Central memory CD8-positive, alpha-beta T cell (primary cell): Measurements from ENCODE around the gene SERPINI2.
"Not testable (repeated sequence)": the region's sequence is repeated elsewhere in the genome, so short reads cannot be mapped to it uniquely, and the experiment has no call there.

Experiments
- ATAC-seq: fragments of 150-1000 bp; cut with Tn5 transposase; replicated peaks from 2 replicates; pipeline ENCODE4 v1.10.0; 2022; ENCODE audit warnings: mild to moderate bottlenecking, moderate FRiP score, moderate number of reproducible peaks; ENCODE audit not compliant: poor library complexity, severe bottlenecking; ENCODE audit errors: extremely low read depth
- DNase-seq, 2 donors: peaks; one replicate each; pipeline ENCODE4 v3.0.0; 2021; ENCODE audit warnings: low spot score in 2 of 2
- H3K27ac Mint-ChIP-seq: one replicate; pipeline ENCODE4 v1.8.0; 2022; ENCODE audit warnings: low read depth, mild to moderate bottlenecking, moderate library complexity, mixed read lengths
- H3K27me3 Mint-ChIP-seq: one replicate; pipeline ENCODE4 v1.8.0; 2022; ENCODE audit warnings: mixed read lengths
- H3K36me3 Mint-ChIP-seq: one replicate; pipeline ENCODE4 v1.8.0; 2022; ENCODE audit warnings: mild to moderate bottlenecking, moderate library complexity, mixed read lengths; ENCODE audit not compliant: insufficient read depth
- H3K4me1 Mint-ChIP-seq: one replicate; pipeline ENCODE4 v1.8.0; 2022; ENCODE audit warnings: mixed read lengths
- H3K4me3 Mint-ChIP-seq: one replicate; pipeline ENCODE4 v1.8.0; 2022; ENCODE audit warnings: mild to moderate bottlenecking, moderate library complexity, mixed read lengths
- H3K9me3 Mint-ChIP-seq: one replicate; pipeline ENCODE4 v1.8.0; 2022; ENCODE audit warnings: mixed read lengths

SERPINI2 gene

DNA sequence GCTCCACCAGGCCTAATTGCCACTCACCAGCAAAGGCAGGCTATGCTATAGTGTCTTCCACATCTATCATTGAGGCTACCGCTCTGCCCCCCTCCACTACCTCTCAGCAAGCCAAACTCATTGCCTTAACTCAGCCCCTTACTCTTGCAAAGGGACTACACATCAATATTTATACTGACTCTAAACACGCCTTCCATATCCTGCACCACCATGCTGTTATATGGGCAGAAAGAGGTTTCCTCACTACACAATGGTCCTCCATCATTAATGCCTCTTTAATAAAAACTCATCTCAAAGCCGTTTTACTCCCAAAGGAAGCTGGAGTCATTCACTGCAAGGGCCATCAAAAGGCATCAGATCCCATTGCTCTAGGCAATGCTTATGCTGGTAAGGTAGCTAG, 46.9 kb downstream of the SERPINI2 start:
- H3K4me3 Mint-ChIP-seq, H3K36me3 Mint-ChIP-seq, H3K4me1 Mint-ChIP-seq, DNase-seq, H3K27ac Mint-ChIP-seq, ATAC-seq, H3K27me3 Mint-ChIP-seq: not testable (repeated sequence)
- peaks cover 14% of the 10 kb centered on the region for H3K9me3 Mint-ChIP-seq

DNA sequence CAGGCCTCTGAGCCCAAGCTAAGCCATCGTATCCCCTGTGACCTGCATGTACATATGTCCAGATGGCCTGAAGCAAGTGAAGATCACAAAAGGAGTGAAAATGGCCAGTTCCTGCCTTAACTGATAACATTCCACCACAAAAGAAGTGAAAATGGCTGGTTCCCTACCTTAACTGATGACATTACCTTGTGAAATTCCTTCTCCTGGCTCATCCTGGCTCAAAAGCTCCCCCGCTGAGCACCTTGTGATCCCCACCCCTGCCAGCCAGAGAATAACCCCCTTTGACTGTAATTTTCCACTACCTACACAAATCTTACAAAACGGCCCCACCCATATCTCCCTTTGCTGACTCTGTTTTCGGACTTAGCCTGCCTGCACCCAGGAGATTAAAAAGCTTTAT, 51.4 kb downstream of the SERPINI2 start:
- H3K4me1 Mint-ChIP-seq: not testable (repeated sequence)

DNA sequence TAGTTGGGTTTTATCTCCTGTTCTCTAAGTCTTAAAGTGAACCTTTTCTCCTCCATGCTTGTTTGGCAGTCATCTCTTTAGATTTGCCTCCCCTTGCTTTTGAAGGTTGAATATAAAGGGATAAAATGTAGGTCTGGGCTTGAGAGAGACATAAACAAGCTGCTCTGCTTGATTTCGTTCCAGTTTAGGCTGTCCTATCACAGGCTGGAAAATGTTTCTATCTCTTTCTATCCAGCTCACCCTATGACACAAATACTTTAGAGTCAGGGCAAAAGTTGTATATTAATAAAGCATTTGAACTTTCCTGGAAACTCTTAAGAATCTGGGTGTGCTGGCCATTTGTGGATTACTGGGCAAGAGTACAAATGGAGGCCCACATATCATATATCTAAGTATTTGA, 64.2 kb downstream of the SERPINI2 start:
- H3K4me1 Mint-ChIP-seq: no peaks in the 10 kb centered on the region
- H3K27ac Mint-ChIP-seq: no peak overlapping the region
- no peak overlapping the region for H3K4me3 Mint-ChIP-seq
- no peak for ATAC-seq
- H3K36me3 Mint-ChIP-seq: no peaks in the 10 kb centered on the region
- no peaks in the 10 kb centered on the region for H3K27me3 Mint-ChIP-seq
- H3K9me3 Mint-ChIP-seq: no peaks in the 10 kb centered on the region
- DNase-seq: no peak

More for the DNA sequence above, 51.4 kb downstream of the SERPINI2 start:
- DNase-seq, H3K4me3 Mint-ChIP-seq, ATAC-seq, H3K36me3 Mint-ChIP-seq, H3K27me3 Mint-ChIP-seq, H3K27ac Mint-ChIP-seq: not testable (repeated sequence)
- peaks cover 14% of the 10 kb centered on the region for H3K9me3 Mint-ChIP-seq

DNA sequence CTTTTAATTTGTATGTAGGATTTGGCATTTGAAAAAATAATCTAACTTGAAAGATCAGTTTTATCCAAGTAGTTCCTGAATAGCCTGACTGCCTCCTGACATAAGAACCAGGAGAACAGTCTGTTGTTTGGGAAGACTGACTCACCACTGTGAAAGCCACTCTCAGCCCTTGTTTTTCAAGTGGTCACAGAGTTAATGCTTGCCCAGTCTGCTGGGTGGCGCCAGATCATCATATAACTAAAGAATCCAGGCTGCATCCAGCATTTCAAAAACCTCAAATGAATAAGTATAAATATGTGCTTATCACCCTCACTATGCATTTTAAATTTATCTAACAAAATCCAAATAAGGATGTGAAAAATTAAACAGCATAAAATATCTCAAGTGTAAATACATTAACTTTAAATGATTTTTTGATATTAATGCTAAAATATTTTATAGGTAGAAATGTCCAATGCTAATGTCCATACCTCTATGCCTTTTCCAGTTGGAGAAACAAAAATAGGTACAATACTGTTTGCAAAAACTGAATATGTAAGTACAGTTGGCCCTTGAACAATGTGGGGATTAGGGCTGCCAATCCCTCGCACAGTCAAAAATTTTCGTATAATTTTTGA, 66.9 kb downstream of the SERPINI2 start:
- Mint-ChIP-seq H3K27me3 (no peaks in the 10 kb centered on the region), H3K27ac (no peak overlapping the region), H3K4me3 (no peak overlapping the region), H3K36me3 (no peaks in the 10 kb centered on the region), H3K9me3 (no peaks in the 10 kb centered on the region), H3K4me1 (no peaks in the 10 kb centered on the region)
- ATAC-seq: no peak
- no peak for DNase-seq

DNA sequence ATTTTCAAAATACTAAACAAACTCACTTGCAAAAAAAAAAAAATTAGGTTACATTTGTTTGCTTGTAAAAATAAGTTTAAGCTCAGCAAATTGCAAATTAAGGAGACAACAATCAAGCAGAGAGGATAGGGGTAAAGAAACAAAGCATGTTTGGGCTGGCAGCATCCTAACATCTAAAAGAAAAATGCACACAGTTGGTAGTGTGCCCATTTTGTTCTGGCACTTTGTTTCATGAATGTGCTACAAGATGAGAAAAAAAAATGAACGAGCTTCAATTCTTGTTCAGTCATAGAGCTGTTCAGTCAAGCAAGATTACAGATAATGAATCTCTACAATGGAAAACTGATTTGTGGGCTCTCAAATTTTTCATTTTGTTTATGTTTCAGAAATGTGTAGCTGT, 76.0 kb downstream of the SERPINI2 start:
- H3K27me3 Mint-ChIP-seq: no peaks in the 10 kb centered on the region
- no peaks in the 10 kb centered on the region for H3K9me3 Mint-ChIP-seq
- H3K27ac Mint-ChIP-seq: no peak overlapping the region
- ATAC-seq (no peak), DNase-seq (no peak)
- H3K36me3 Mint-ChIP-seq: no peaks in the 10 kb centered on the region
- no peaks in the 10 kb centered on the region for H3K4me1 Mint-ChIP-seq
- no peak overlapping the region for H3K4me3 Mint-ChIP-seq

DNA sequence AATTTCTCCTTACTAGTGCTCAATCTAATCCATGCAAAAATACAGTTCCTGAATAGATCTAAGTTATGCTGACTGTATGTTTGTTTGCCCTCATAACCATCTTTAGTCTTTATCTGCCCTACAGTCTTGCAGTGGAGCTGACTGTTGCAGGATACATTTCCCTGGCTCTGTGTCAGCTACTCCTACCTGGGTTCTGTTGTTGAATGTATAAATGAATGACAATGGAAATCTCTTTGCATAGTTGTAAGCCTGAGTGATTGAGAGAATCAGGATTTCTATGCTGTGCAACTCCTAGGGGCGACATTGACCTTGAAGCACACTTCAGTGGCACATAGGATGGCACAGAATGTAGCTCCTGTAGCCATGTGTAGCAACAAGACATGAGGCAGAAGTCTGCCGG, 77.8 kb downstream of the SERPINI2 start:
- Mint-ChIP-seq H3K4me1 (no peaks in the 10 kb centered on the region), H3K27ac (no peak overlapping the region), H3K9me3 (no peaks in the 10 kb centered on the region), H3K27me3 (no peaks in the 10 kb centered on the region), H3K4me3 (no peak overlapping the region), H3K36me3 (no peaks in the 10 kb centered on the region)
- no peak for DNase-seq
- ATAC-seq: no peak

DNA sequence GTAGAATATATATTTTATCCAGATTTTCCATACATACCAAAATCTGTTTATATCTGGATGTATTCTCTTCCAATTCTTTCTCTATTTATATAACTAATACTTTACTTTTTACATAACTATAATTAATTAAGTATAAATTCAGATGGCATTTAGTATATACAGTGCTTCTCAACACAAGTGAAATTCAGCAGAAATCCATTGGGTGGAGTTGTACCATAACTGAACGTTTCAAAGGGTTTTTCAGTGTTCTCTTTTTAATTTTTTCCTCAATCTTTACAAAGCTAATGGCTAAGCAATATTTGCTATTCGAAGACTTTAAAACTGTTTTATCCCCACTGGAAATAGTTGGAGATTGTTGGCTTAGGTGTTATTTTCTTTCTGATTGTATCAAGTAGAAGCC, 79.8 kb downstream of the SERPINI2 start:
- Mint-ChIP-seq H3K36me3 (no peaks in the 10 kb centered on the region), H3K4me3 (no peak overlapping the region), H3K4me1 (no peaks in the 10 kb centered on the region), H3K27me3 (no peaks in the 10 kb centered on the region), H3K9me3 (no peaks in the 10 kb centered on the region), H3K27ac (no peak overlapping the region)
- no peak for DNase-seq
- ATAC-seq: no peak
